Mesothelial cell of epicardium (in vitro differentiated cells): ENCODE data around the gene MRPL54. TPM values are rescaled to one million over a fixed set of nuclear protein-coding genes. Genes with fewer than 3 reads are reported as not detected.
"Not testable (repeated sequence)": the region's sequence is repeated elsewhere in the genome, so short reads cannot be mapped to it uniquely, and the experiment has no call there.

Source experiments
- DNase-seq, 2 experiments: peaks; one replicate each; pipeline ENCODE4 v3.0.0; 2021; ENCODE audit warnings: low spot score in 2 of 2; ENCODE audit not compliant: unreplicated experiment in 2 of 2
- H3K27ac Mint-ChIP-seq: 2 replicates; pipeline ENCODE4 v1.8.0; 2021; ENCODE audit warnings: mixed read lengths
- H3K27me3 Mint-ChIP-seq: 2 replicates; pipeline ENCODE4 v1.8.0; 2021; ENCODE audit warnings: low read depth, mixed read lengths
- H3K36me3 Mint-ChIP-seq: 2 replicates; pipeline ENCODE4 v1.8.0; 2021; ENCODE audit warnings: mixed read lengths
- H3K4me1 Mint-ChIP-seq: 2 replicates; pipeline ENCODE4 v1.8.0; 2021; ENCODE audit warnings: mixed read lengths
- H3K4me3 Mint-ChIP-seq: 2 replicates; pipeline ENCODE4 v1.8.0; 2021; ENCODE audit warnings: mild to moderate bottlenecking, moderate library complexity, mixed read lengths
- H3K9me3 Mint-ChIP-seq: 2 replicates; pipeline ENCODE4 v1.8.0; 2021; ENCODE audit warnings: mixed read lengths
- CTCF ChIP-seq: fragments of 200-600 bp; sonication (generic); IDR thresholded peaks from one replicate; pipeline ENCODE4 v1.5.0; 2021; ENCODE audit warnings: antibody characterized with exemption; ENCODE audit not compliant: unreplicated experiment
- total RNA-seq: library from RNA; stranded (reverse); gene quantifications from 3 replicates; pipeline ENCODE4 v1.2.1, GENCODE V29; 2021

MRPL54 gene
- total RNA-seq, 1 donor from 2014 or later, result 30.2 TPM

GRCh38 chr19:3813473-3814392 is 51.3 kb downstream of the MRPL54 start:
- Mint-ChIP-seq H3K27me3 (peaks cover 2% of the 10 kb centered on the region), H3K36me3 (no peaks in the 10 kb centered on the region), H3K4me3 (no peak overlapping the region), H3K9me3 (no peaks in the 10 kb centered on the region), H3K27ac (no peak overlapping the region), H3K4me1 (no peaks in the 10 kb centered on the region)
- DNase-seq, result no peak
- no peak for TF ChIP-seq CTCF

GRCh38 chr19:3814648-3815047 is 52.2 kb downstream of the MRPL54 start:
- H3K36me3 Mint-ChIP-seq, result no peaks in the 10 kb centered on the region
- no peak for DNase-seq
- no peak for TF ChIP-seq CTCF
- H3K27me3 Mint-ChIP-seq, result peaks cover 2% of the 10 kb centered on the region
- H3K9me3 Mint-ChIP-seq, result no peaks in the 10 kb centered on the region
- H3K4me3 Mint-ChIP-seq, result no peak overlapping the region
- H3K27ac Mint-ChIP-seq, result no peak overlapping the region
- no peaks in the 10 kb centered on the region for H3K4me1 Mint-ChIP-seq

GRCh38 chr19:3816148-3816547 is 53.7 kb downstream of the MRPL54 start:
- H3K36me3 Mint-ChIP-seq, H3K4me3 Mint-ChIP-seq, H3K27ac Mint-ChIP-seq, H3K9me3 Mint-ChIP-seq, H3K4me1 Mint-ChIP-seq, H3K27me3 Mint-ChIP-seq, DNase-seq: not testable (repeated sequence)

- no peaks in the 10 kb centered on the region for H3K9me3 Mint-ChIP-seq
- TF ChIP-seq CTCF, result no peak
- H3K27ac Mint-ChIP-seq, result no peak overlapping the region
- no peak overlapping the region for H3K4me3 Mint-ChIP-seq
- no peaks in the 10 kb centered on the region for H3K4me1 Mint-ChIP-seq
- H3K36me3 Mint-ChIP-seq, result no peaks in the 10 kb centered on the region
- no peak for DNase-seq
- peaks cover 2% of the 10 kb centered on the region for H3K27me3 Mint-ChIP-seq
Observed at GRCh38 chr19:3816566-3817218, 54.2 kb downstream of the MRPL54 start.

Other genes starting within 250 kb of the MRPL54 start
- gene TEKTIP1, start 223.5 kb upstream of the MRPL54 start, total RNA-seq, result 2.3 to 3.5 TPM (median 2.6 TPM) in 3 replicates
- 58.3 to 61.1 TPM (median 59.5 TPM) in 3 replicates for gene MFSD12, start 205.1 kb upstream of the MRPL54 start, total RNA-seq
- 89.5 to 94.9 TPM (median 93.9 TPM) in 3 replicates for gene HMG20B, start 189.7 kb upstream of the MRPL54 start, total RNA-seq
- 0.07 to 0.11 TPM (median 0.09 TPM) in 3 replicates for gene GIPC3, start 177.2 kb upstream of the MRPL54 start, total RNA-seq
- gene TBXA2R, start 155.8 kb upstream of the MRPL54 start, total RNA-seq, result 0.38 to 1.0 TPM (median 0.47 TPM) in 3 replicates
- gene CACTIN, start 135.9 kb upstream of the MRPL54 start, total RNA-seq, result 36.6 to 39.2 TPM (median 37.3 TPM) in 3 replicates
- gene PIP5K1C, start 62.2 kb upstream of the MRPL54 start, total RNA-seq, result 43.9 to 47.1 TPM (median 45.7 TPM) in 3 replicates
- gene TJP3, start 54.3 kb upstream of the MRPL54 start, total RNA-seq, result 20.0 to 21.7 TPM (median 20.1 TPM) in 3 replicates
- gene APBA3, start 990 bp upstream of the MRPL54 start, total RNA-seq, result 22.1 to 25.2 TPM (median 23.5 TPM) in 3 replicates
- not detected in 3 replicates for gene RAX2, start 9.5 kb downstream of the MRPL54 start, total RNA-seq
- gene MATK, start 23.7 kb downstream of the MRPL54 start, total RNA-seq, result 3.7 to 5.0 TPM (median 4.0 TPM) in 3 replicates
- 2.6 to 3.6 TPM (median 3.0 TPM) in 3 replicates for gene ZFR2, start 106.4 kb downstream of the MRPL54 start, total RNA-seq
- gene ATCAY, start 118.0 kb downstream of the MRPL54 start, total RNA-seq, result 0.18 TPM in 1 of 3 replicates, not detected in the others
- gene NMRK2, start 170.4 kb downstream of the MRPL54 start, total RNA-seq, result not detected in 3 replicates
- 127 to 135 TPM (median 131 TPM) in 3 replicates for gene DAPK3, start 208.4 kb downstream of the MRPL54 start, total RNA-seq
- 2,808 to 2,923 TPM (median 2,892 TPM) in 3 replicates for gene EEF2, start 222.8 kb downstream of the MRPL54 start, total RNA-seq
- gene PIAS4, start 245.1 kb downstream of the MRPL54 start, total RNA-seq, result 47.9 to 50.1 TPM (median 48.0 TPM) in 3 replicates